Epithelial cell of esophagus (primary cell): ENCODE results near the gene GPRASP3.
"Not testable (repeated sequence)": the region's sequence is repeated elsewhere in the genome, so short reads cannot be mapped to it uniquely, and the experiment has no call there.

Experiments used
- DNase-seq: peaks from one replicate; pipeline ENCODE4 v3.0.0; 2010; ENCODE audit warnings: low read depth
- H3K4me3 ChIP-seq: 2 replicates; pipeline ENCODE4 v1.5.1; 2011; ENCODE audit warnings: mild to moderate bottlenecking, low read length, control low read depth
- TF ChIP-seq, protein P1 (sequence below): IDR thresholded peaks from 2 replicates; pipeline ENCODE4 v1.5.1; 2011; ENCODE audit warnings: low read depth, mild to moderate bottlenecking, low read length, control low read depth, inconsistent platforms; ENCODE audit not compliant: insufficient read depth; ENCODE audit errors: missing control alignments

The GPRASP3 gene

DNA sequence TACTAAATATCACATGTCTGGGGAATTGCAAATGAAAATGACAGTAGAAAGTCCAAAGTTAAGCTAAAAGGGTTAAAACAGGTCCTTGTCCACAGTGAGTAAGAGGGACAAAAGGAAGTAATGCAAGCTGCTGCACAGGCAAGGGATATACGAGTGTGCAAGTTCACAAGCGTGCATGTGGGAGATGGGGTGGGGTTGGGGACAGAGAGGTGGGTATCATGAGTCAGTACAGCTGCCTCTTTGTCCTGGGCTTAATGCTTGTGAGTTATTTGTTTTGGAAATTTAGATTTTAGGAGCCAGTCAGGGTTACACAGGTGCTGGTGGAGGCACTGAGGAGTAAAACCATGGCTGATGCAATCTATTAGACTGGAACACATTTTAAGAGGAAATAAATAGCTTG lies 11.6 kb upstream of the GPRASP3 start:
- TF ChIP-seq, protein P1, sequence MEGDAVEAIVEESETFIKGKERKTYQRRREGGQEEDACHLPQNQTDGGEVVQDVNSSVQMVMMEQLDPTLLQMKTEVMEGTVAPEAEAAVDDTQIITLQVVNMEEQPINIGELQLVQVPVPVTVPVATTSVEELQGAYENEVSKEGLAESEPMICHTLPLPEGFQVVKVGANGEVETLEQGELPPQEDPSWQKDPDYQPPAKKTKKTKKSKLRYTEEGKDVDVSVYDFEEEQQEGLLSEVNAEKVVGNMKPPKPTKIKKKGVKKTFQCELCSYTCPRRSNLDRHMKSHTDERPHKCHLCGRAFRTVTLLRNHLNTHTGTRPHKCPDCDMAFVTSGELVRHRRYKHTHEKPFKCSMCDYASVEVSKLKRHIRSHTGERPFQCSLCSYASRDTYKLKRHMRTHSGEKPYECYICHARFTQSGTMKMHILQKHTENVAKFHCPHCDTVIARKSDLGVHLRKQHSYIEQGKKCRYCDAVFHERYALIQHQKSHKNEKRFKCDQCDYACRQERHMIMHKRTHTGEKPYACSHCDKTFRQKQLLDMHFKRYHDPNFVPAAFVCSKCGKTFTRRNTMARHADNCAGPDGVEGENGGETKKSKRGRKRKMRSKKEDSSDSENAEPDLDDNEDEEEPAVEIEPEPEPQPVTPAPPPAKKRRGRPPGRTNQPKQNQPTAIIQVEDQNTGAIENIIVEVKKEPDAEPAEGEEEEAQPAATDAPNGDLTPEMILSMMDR, result no peak
- DNase-seq, result no peak
- H3K4me3 ChIP-seq, result no peak overlapping the region

DNA sequence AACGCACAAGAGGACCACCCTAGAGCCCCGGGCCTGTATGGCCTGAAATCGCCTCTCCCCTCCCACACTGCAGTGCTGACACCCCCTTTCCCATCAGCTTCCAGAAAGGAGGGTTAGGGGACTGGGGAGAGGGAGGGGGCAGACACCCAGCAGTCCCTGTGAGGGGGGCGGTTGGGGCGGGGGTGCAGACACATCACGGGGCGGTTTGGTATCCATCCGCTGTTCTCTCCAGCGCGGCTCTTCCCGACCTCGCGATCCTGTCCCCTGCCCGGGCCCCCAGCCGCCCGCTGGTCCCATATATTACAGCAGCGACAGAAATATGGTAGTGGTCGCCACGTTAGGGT lies 8.7 kb upstream of the GPRASP3 start:
- H3K4me3 ChIP-seq, result peak overlapping the region; percentile 62
- TF ChIP-seq, protein P1, result no peak
- DNase-seq, result no peak

DNA sequence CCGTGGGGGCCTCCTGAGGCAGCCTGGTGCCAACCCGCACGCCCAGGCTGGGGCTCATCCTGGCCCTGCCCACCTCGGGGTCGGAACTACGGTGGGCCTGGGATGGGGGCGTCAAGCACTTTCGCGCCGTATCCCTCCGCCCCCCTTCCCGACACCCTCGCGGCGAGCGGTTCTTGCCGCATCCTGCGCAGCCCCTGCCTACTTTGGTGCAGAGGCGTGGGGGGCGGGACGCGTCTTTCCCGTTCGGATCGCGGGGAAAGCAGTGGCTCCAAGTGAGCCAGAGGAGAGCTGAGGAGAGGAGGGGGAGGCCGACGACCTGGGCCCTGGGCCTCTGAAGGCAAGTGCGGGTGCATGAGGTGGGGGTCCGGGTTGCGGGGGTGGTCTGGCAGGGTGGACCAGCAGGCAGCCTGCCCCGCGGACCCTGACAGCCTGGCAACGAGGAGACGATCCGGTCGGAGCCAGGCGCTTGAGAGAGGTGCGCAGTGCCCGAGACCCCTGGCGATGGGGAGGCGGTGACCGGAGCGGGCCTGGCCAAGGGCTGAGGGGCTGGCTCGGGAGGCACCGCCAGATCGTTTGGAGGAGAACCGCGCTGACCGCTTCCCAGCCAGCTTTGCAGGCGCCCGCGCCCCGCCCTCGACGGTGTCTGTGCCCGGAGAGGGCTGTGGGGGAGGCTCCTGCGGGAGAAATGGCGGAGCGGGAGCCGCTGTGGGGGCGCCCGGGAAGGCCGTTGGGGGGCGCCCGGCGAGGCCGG lies 8.2 kb upstream of the GPRASP3 start, which contains the start of gene GPRASP2:
Gene GPRASP2, plus strand, starts transcription at position 233 of the 751 bp plus-strand sequence. CDS start 2,422 bp downstream, outside the sequence.
- TF ChIP-seq, protein P1, result no peak
- peak; percentile 11 for DNase-seq

DNA sequence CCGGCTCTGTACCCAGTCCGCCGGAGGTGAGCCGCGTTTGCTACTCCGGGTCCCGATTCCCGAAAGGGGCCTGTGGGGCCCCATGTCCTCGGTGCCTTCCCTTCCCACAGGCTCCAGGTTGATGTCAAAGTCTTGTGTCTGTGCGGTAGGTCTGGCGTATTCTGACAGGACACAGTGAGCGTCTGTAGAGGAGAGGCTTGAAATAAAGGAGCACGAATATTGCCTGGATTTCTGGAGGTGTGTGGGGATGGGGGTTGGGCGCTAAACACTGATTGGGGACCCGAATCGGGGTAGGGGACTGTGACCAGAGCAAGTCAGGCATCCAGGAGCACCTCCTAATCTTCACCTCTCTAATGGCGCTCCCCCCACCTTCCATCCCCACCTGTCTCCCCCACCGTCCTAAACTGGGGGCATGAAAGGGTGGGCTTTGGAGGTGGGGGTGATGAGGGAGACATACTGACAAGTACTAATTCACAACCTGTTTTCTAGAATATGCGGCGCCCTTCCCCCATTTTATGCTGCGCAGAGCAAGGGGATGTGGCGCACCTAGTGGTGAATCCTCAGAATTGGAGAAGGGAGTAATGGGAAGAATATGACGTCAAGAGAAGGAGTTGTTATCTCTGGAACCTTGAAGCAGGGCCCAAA lies 7.4 kb upstream of the GPRASP3 start:
- H3K4me3 ChIP-seq, result peak overlapping the region; percentile 62
- TF ChIP-seq, protein P1, result peak; percentile 70
- DNase-seq, result peak; percentile 53

More for the DNA sequence above, 8.2 kb upstream of the GPRASP3 start, which contains the start of gene GPRASP2:
- peak within 1 kb of the TSS; percentile 62 for H3K4me3 ChIP-seq

DNA sequence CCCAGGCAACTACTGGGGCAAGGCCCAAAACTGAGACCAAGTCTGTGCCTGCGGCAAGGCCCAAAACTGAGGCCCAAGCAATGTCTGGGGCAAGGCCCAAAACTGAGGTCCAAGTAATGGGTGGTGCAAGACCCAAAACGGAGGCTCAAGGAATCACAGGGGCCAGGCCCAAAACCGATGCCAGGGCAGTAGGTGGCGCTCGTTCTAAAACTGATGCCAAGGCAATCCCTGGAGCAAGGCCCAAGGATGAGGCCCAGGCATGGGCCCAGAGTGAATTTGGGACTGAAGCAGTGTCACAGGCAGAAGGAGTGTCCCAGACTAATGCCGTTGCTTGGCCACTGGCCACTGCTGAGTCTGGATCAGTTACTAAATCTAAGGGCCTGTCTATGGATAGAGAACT lies 5.5 kb upstream of the GPRASP3 start:
- TF ChIP-seq, protein P1, result no peak
- H3K4me3 ChIP-seq, result no peak overlapping the region
- no peak for DNase-seq

DNA sequence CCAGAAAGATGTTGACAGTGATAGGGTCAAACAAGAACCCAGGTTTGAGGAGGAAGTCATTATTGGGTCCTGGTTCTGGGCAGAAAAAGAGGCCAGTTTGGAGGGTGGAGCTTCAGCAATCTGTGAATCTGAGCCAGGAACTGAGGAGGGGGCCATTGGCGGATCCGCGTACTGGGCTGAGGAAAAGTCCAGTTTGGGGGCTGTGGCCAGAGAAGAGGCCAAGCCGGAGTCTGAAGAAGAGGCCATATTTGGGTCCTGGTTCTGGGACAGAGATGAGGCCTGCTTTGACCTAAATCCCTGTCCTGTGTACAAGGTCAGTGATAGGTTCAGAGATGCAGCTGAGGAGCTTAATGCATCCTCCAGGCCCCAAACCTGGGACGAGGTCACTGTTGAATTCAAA lies 4.6 kb upstream of the GPRASP3 start:
- no peak overlapping the region for H3K4me3 ChIP-seq
- no peak for DNase-seq
- TF ChIP-seq, protein P1, result no peak

DNA sequence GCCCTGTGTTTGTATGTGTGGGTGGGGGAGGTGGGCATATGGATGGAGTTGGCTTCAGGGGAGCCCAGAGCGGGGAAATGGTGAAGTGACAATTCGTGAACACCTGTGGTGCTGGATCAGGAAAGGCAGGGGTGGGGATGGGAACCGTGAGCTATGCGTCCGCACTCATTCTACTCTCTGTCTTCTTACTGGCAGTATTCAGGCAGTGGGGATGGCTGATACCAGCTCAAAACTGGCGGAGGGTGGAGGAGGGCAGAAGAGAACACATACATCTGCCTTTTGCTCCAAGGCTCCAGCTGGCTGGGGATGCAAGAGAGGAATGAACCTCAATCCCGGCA lies 595 bp downstream of the GPRASP3 start:
- not testable (repeated sequence) for DNase-seq
- H3K4me3 ChIP-seq, result peak overlapping the region; percentile 57
